ENCODE measurements around the gene P4HA3.

The P4HA3 gene

DNA sequence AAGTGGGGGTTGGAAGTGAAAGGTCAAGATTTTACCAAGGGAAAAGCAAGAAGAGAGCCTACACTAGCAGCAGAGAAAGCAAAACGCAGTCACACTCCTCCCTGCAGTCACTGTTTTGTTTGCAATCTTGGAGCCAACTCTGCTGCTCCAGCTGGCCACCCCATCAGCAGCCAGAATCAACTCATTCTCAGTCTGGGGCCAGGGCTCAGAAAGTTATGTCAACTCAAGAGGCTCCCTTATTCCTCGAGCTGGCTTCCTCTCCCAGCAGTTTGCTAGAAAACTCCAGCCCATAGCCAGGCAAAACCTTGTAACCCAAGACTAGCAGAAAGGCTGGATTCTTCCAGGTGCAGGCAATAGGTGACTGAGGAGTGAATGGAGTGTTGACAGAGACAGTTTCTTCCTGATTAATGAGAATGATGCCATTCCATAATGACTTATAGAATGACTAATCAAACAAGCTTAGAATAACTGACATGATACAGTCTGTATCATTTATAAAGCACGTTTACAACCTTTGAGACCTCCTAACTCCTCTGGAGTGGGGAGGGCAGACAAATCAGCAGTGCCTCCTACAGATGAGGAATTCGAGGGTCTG, 53.4 kb downstream of the P4HA3 start:
- DNase-seq: no peak

DNA sequence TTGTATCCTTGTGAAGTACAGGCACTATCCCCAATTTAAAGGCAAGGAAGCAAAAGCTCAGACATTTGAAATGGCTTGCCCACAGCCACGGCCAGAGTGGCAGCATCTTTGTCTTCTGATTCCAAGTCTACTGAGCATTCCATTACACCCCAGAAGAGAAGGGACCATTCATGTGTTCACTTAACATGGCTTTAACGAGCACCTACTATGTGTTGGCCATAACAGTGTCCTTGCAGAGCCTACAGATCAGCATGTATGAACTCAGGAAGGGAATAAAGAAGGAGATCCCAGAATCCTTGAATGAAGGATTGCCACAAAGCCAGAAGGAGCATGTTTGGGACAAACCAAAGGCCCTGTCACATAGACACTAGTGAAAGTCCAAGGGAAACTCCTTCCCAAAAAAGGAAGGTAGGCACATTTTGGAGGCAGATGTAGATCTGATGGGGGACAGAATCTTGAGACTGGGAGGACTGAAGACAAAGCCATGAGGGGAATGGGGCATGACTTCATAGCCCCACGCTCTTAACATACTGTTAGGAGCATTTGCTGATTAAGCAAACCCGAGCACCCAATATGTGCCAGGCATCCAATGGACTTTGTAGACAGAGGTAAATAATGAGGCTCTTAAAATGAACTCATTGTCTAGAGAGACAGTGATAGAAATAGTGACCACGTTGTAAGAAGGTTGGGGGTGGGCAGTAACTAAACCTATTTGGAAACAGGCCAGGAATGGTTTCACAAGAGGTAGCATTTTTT, 54.9 kb downstream of the P4HA3 start:
- DNase-seq: no peak

DNA sequence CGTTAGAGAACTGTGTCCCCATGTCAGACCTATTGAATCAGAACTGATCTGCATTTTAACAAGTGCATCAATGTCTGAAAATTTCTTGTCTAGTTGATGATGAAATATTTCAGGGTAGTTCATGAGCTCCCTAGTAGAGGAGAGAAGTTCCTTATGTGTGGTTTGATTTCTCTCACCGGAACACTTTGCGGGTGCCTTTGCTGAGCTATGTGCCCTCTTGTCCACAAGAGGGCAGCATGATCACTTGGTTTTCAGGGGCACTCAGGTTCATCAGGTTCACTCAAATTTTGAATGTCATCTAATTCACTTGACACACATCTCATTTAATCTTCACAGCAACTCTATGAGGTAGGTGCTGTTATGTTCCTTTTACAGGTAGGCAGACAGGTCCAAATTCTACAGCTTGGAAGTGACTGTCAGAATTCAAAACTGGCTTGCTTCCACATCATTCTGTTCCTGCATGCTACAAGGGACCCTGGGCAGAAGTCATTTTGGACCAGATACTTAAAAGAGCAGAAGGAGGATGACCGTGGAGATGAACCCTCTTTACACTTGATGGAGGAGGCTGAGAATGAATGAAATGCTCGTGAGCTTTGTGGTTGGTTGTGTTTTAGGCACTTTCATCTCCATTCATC, 55.6 kb downstream of the P4HA3 start:
- no peak for DNase-seq

DNA sequence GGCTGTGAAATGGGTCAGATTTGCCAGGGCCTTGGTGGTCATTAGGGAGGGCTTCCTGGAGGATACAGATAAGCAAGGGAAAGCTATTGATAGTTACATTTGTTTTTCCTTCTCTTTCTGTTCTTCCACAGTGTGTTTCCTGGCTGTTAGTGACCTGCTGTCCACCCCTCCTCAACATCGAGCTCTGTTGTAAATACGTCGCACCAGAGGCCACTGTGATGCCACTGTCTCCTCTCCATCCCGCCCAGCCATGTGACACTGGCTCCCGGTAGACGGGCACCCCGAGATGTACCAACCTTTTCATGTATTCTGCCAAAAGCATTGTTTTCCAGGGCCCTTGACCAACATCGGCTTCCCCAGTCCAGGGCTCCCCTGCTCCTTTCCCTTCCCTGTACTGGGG, 58.1 kb downstream of the P4HA3 start:
- DNase-seq: no peak

DNA sequence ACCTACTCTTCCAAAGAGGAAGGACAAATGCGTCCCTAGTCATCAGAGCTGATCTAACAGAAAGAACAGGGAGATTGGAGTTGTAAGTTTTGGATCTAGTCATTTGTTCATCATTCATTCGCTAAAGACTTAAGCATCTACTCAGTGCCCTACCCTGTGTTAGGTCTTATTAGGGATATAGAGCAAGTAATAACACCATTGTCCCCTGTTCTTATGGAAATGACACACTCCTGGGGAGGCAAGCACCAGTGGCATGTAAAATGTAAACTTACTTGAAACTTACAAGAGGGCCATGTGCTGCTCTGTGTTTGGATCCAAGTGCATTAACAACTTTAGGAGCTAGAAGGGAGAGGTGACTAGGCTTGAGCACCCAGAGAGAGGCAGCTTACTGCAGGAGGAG, 61.9 kb downstream of the P4HA3 start:
- no peak for DNase-seq

DNA sequence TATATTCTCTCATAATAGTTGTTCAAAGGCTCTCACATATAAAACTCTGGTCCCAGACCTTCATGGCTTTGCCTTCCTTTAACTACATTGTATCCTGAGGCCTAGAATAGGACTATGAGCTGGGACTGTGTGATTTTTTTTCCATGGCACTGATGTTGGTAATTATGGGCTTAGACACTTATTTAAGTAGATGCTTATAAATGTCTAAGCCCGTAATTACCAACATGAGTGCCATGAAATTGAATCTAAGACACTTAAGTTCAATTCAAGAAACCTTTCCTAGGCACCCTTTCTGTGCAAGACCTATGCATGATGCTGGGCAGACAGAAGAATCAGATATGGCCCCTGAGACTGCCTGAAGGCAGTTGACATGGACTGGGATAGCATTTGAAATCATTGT, 63.0 kb downstream of the P4HA3 start:
- no peak for DNase-seq

DNA sequence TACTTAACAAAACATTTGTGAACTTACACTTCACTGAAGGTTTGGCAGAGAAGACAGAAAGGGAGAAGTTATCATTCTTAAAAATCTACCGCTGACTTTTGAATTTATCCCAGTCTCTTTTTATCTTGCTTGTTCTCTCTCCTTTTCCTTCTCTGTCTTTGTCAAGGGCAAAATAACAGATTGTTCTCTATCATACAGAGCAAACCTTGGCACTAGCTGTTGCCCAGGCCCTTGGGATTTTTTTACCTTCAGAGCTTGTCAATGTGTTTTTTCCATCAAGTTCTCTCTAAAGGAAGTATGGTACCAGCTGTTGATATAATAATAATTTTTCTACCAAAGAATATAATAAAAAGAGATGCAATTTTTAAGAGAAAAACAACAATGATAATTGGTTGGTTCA, 73.2 kb downstream of the P4HA3 start:
- DNase-seq: no peak

DNA sequence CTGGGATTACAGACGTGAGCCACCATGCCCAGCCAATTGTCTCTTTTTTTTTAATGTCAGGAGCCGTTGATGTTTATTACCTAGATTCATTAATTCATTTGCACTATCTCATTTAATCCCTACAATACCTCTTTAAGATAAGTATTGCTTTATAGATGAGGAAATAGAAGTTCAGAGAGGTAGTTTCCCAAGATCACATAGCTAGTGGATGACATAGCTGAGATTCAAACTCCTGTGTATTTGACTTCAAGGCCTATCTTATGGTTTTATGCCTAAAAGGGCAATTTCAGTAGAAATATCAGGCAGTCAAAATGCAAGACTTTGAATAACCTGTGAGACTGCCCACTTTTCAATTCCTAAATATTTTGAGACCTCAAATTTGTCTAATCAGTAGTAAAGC, 73.9 kb downstream of the P4HA3 start:
- DNase-seq: no peak

DNA sequence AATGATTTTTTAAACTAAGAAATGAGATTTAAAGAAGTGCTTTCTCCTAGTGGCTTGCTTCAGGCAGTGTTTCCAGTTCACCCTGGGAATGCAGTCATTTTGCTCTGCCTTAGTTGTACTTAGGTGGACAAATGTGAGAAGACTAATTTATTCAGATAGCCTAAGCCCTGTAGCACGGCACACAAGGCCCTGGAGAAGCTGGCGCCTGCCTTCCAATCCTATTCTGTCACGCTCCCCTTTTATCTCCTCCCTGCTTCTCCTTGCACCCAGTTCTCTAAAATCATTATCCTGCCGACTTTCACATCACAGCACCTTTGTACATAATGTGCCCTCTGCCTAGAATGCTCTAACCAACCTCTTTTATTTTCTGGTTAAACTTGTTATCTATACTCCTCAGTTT, 76.3 kb downstream of the P4HA3 start:
- no peak for DNase-seq

DNA sequence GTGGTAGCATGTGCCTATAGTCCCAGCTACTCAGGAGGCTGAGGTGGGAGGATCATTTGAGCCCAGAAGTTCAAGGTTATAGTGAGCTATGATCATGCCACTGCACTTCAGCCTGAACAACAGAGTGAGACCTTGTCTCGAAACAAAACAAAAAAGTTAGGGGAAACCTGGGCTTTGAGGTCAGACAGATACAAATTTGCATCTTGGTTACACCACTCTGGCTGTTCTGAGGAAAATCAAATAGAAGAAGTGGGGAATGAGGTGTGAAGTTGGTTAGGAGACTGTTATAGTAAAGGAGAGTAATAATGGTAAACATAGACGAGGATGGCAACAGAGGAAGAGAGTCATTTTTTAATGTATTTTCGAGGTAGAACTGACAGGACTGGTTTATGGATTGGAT, 77.8 kb downstream of the P4HA3 start:
- no peak for DNase-seq

DNA sequence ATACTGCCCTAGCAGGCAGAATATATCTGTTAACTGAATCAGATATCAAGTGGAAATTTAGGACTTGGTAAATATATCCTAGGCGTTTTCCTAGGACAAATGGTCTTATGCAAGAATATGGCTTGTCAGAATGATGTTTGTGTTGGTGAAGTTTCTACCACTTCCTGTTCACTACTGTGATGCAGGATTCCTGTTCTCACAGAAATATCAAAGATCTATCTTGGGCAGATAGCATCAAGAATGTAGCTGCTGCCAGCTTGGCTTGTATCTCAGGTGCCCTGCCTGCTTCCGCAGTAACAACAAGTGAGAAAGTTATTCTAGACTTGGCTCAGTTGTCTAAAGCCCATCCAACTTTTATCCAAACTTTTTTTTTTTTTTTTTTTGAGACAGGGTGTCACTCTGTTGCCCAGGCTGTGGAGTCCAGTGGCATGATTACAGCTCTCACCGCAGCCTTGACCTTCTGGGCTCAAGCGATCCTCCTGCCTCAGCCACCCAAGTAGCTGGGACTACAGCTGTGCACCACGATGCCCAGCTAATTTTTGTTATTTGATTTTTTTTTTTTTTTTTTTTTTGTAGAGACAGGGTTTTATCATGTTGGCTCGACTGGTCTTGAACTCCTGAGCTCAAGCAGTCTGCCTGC, 79.0 kb downstream of the P4HA3 start:
- DNase-seq: no peak

DNA sequence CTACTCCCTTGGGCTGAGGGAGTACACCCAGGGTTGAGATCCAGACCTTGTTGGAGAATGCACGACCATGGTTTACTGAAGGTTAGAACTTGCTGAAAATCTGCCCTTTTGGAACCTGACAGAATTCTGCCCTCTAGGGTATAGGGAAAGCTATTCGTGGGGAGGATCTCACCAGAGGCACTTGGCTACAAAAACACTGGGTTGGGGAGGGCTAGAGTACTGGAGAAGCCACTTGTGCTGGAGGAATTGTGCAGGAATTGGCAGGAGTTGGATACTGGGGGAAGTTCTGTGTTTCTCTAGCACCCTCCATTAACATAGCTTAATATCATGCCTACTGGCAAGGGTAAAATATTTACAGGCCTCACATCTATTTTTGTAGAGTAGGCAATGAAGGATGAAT, 84.5 kb downstream of the P4HA3 start:
- no peak for DNase-seq

DNA sequence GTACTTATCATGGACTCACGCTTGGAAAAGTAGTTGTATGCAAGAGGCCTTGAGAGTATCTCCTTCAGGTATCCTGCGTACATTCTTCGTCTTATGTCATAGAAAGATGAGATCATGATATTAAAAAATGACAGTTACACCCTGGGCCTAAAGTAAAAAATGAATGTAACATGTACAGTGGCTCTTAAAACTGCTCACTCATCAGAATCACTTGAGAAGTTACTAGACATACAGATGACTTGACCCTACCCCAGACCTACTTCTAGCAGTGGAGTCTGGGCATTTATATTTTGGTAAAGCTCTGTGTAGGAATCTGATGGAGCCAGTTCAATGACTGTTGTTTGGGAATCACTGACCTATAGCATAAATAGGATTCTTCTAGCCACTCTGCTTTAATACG, 85.9 kb downstream of the P4HA3 start:
- DNase-seq: no peak

DNA sequence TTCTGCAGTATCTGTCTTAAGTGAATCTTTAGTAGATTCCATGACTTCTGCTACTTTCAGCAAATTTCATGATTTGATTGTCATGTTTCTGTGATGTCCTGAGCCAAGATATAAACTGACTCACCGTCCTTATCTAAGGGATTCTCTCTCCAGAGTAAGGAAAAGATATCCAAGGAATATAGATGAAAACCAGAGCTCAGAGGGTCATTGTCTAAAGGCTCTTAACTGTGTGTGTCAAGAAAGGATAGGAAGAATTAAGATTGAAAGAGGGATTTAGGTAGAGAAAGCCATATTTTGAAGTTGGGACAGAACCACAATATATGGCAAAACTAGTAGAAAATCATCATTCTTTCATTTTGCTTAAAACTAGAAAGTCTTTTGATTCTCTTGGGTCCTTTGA, 89.6 kb downstream of the P4HA3 start:
- DNase-seq: no peak

DNA sequence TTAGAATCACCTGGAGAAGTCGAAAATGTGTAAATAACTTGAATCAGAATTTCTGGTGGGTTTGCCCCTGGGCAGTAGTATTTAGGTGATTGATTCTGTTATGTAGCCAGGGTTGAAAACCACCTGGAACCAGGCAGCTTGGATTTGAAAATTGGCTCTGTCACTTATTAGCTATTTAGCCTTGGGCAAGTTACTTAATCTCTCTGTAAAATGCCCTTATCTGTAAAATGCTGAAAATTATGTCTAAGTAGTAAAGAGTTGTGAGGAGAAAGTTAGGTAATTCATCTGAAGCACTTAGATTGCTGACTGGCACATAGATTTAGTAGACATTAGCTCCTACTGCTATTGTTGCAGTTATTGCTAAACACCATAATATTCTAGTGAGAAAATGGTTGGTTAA, 91.1 kb downstream of the P4HA3 start:
- DNase-seq: no peak
